Chondrocyte (in vitro differentiated cells): ENCODE results near the gene RNF214. TPM values are rescaled to one million over a fixed set of nuclear protein-coding genes. Genes with fewer than 3 reads are reported as not detected.

Experiments
- DNase-seq: peaks from one replicate; pipeline ENCODE4 v3.0.0; 2021; ENCODE audit warnings: mixed read lengths, low spot score
- H3K27ac Mint-ChIP-seq: one replicate; pipeline ENCODE4 v1.8.0; 2021; ENCODE audit warnings: mild to moderate bottlenecking, moderate library complexity, mixed read lengths; ENCODE audit not compliant: unreplicated experiment
- H3K27me3 Mint-ChIP-seq: 2 replicates; pipeline ENCODE4 v1.8.0; 2021; ENCODE audit warnings: low read depth, mixed read lengths
- H3K36me3 Mint-ChIP-seq: 2 replicates; pipeline ENCODE4 v1.8.0; 2021; ENCODE audit warnings: low read depth, mixed read lengths
- H3K4me1 Mint-ChIP-seq: 2 replicates; pipeline ENCODE4 v1.8.0; 2021; ENCODE audit warnings: low read depth, mild to moderate bottlenecking, mixed read lengths
- H3K4me3 Mint-ChIP-seq: one replicate; pipeline ENCODE4 v1.8.0; 2021; ENCODE audit warnings: mild to moderate bottlenecking, moderate library complexity, mixed read lengths; ENCODE audit not compliant: unreplicated experiment
- H3K9me3 Mint-ChIP-seq: 2 replicates; pipeline ENCODE4 v1.8.0; 2021; ENCODE audit warnings: low read depth, mixed read lengths
- total RNA-seq: library from RNA; stranded (reverse); gene quantifications from 3 replicates; pipeline ENCODE4 v1.2.1, GENCODE V29; 2021
- TF ChIP-seq, protein P1 (sequence below): fragments of 200-600 bp; sonication (generic); IDR thresholded peaks from 2 replicates; pipeline ENCODE4 v1.5.0; 2021; ENCODE audit warnings: antibody characterized with exemption, mild to moderate bottlenecking, moderate library complexity

RNF214 gene
- total RNA-seq, 1 donor from 2014 or later = 24.7 TPM

- no peak overlapping the region for H3K4me3 Mint-ChIP-seq
- H3K9me3 Mint-ChIP-seq = no peaks in the 10 kb centered on the region
- peaks cover 12% of the 10 kb centered on the region for H3K36me3 Mint-ChIP-seq
- H3K27ac Mint-ChIP-seq = peak overlapping the region; percentile 51
- H3K27me3 Mint-ChIP-seq = no peaks in the 10 kb centered on the region
- H3K4me1 Mint-ChIP-seq = peaks cover 62% of the 10 kb centered on the region
- TF ChIP-seq, protein P1, sequence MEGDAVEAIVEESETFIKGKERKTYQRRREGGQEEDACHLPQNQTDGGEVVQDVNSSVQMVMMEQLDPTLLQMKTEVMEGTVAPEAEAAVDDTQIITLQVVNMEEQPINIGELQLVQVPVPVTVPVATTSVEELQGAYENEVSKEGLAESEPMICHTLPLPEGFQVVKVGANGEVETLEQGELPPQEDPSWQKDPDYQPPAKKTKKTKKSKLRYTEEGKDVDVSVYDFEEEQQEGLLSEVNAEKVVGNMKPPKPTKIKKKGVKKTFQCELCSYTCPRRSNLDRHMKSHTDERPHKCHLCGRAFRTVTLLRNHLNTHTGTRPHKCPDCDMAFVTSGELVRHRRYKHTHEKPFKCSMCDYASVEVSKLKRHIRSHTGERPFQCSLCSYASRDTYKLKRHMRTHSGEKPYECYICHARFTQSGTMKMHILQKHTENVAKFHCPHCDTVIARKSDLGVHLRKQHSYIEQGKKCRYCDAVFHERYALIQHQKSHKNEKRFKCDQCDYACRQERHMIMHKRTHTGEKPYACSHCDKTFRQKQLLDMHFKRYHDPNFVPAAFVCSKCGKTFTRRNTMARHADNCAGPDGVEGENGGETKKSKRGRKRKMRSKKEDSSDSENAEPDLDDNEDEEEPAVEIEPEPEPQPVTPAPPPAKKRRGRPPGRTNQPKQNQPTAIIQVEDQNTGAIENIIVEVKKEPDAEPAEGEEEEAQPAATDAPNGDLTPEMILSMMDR = no peak
- no peak for DNase-seq
These were observed 12.5 kb upstream of the RNF214 start for GRCh38 chr11:117219995-117220394.

GRCh38 chr11:117220568-117220967 is 11.9 kb upstream of the RNF214 start:
- TF ChIP-seq, protein P1 = no peak
- Mint-ChIP-seq H3K4me3 (no peak overlapping the region), H3K36me3 (peaks cover 12% of the 10 kb centered on the region), H3K9me3 (no peaks in the 10 kb centered on the region), H3K4me1 (peaks cover 62% of the 10 kb centered on the region), H3K27ac (peak overlapping the region; percentile 84), H3K27me3 (no peaks in the 10 kb centered on the region)
- DNase-seq = no peak

GRCh38 chr11:117220999-117221774 is 11.3 kb upstream of the RNF214 start:
- H3K27ac Mint-ChIP-seq = peak overlapping the region; percentile 84
- H3K9me3 Mint-ChIP-seq = no peaks in the 10 kb centered on the region
- H3K27me3 Mint-ChIP-seq = no peaks in the 10 kb centered on the region
- H3K4me1 Mint-ChIP-seq = peaks cover 63% of the 10 kb centered on the region
- DNase-seq = no peak
- TF ChIP-seq, protein P1 = no peak
- H3K4me3 Mint-ChIP-seq = peak overlapping the region; percentile 20
- peaks cover 12% of the 10 kb centered on the region for H3K36me3 Mint-ChIP-seq

- Mint-ChIP-seq H3K4me3 (no peak overlapping the region), H3K9me3 (no peaks in the 10 kb centered on the region), H3K27ac (peak overlapping the region; percentile 84), H3K36me3 (peaks cover 13% of the 10 kb centered on the region), H3K4me1 (peaks cover 62% of the 10 kb centered on the region), H3K27me3 (no peaks in the 10 kb centered on the region)
- TF ChIP-seq, protein P1 = peak; percentile 57
- no peak for DNase-seq
These were observed 10.5 kb upstream of the RNF214 start for GRCh38 chr11:117221775-117222517.

GRCh38 chr11:117222991-117223740 is 9.3 kb upstream of the RNF214 start:
- DNase-seq = no peak
- Mint-ChIP-seq H3K4me3 (no peak overlapping the region), H3K27ac (peak overlapping the region; percentile 84), H3K27me3 (no peaks in the 10 kb centered on the region), H3K4me1 (peaks cover 50% of the 10 kb centered on the region), H3K36me3 (peaks cover 15% of the 10 kb centered on the region), H3K9me3 (no peaks in the 10 kb centered on the region)
- TF ChIP-seq, protein P1 = no peak
